ENCODE results near the gene ZNF281.

GRCh38 chr1:200444478-200444877 lies 34.6 kb upstream of the ZNF281 start:
- TF ChIP-seq ELF4 (IDR thresholded peaks at IDR 0.05): no peak
- no peak for TF ChIP-seq SP1 (IDR thresholded peaks at IDR 0.05)
- TF ChIP-seq NFRKB (IDR thresholded peaks at IDR 0.05): no peak
- TF ChIP-seq PKNOX1 (IDR thresholded peaks at IDR 0.05): no peak
- no peak for TF ChIP-seq FOXK2 (IDR thresholded peaks at IDR 0.05)
- no peak for TF ChIP-seq FOXA1 (IDR thresholded peaks at IDR 0.05)

Measured in HEK293T (cell line).